ENCODE data around the gene HAPSTR1.

- TF ChIP-seq CTCF (IDR thresholded peaks at IDR 0.05) = no peak
- no peak for TF ChIP-seq POLR2A (IDR thresholded peaks at IDR 0.05)
Observed at GRCh38 chr16:9072806-9073341, 18.6 kb upstream of the HAPSTR1 start.
